ENCODE results near the gene TRAF2. TPM values are rescaled to one million over a fixed set of nuclear protein-coding genes. Genes with fewer than 3 reads are reported as not detected.

The TRAF2 gene
- total RNA-seq, 6 experiments from 2014 or later = 11.1 to 15.9 (median 13.6) TPM

DNA sequence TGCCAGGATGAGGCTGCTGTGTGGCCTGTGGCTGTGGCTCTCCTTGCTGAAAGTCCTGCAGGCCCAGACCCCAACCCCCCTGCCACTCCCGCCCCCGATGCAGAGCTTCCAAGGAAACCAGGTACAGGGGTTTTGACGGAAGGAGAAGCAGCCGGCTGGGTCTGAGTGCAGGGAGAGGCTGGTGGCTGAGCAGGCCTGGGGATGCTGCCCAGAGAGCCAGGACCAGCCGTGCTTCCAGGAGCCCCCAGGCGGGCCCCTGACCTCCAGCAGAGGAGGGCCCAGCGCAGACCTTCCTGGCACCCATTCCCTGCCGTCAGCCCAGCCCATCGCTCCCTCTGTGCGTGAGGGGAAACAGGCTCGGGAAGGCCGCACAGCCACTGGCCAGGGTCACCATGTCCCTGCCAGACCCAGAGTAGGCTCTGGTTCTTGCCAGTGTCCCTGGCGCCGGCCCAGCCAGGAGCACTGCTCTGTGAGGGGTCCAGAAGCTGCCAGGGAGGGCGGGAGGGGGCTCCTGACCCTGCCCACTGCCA lies 66.1 kb downstream of the TRAF2 start:
- Mint-ChIP-seq H3K27me3 (ENCODE audit: insufficient read depth) (peaks cover 6% of the 10 kb centered on the region), H3K9me3 (peaks cover 8% of the 10 kb centered on the region; the same call in 1 of the 2 replicates), H3K27ac (no peak overlapping the region), H3K4me3 (no peak overlapping the region), H3K4me1 (ENCODE audit: low read depth) (peaks cover 5% of the 10 kb centered on the region; the same call in 1 of the 2 replicates), H3K36me3 (ENCODE audit: low read depth) (no peaks in the 10 kb centered on the region)
- no peak for DNase-seq
- TF ChIP-seq, protein P1, sequence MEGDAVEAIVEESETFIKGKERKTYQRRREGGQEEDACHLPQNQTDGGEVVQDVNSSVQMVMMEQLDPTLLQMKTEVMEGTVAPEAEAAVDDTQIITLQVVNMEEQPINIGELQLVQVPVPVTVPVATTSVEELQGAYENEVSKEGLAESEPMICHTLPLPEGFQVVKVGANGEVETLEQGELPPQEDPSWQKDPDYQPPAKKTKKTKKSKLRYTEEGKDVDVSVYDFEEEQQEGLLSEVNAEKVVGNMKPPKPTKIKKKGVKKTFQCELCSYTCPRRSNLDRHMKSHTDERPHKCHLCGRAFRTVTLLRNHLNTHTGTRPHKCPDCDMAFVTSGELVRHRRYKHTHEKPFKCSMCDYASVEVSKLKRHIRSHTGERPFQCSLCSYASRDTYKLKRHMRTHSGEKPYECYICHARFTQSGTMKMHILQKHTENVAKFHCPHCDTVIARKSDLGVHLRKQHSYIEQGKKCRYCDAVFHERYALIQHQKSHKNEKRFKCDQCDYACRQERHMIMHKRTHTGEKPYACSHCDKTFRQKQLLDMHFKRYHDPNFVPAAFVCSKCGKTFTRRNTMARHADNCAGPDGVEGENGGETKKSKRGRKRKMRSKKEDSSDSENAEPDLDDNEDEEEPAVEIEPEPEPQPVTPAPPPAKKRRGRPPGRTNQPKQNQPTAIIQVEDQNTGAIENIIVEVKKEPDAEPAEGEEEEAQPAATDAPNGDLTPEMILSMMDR (IDR thresholded peaks at IDR 0.05) = no peak

DNA sequence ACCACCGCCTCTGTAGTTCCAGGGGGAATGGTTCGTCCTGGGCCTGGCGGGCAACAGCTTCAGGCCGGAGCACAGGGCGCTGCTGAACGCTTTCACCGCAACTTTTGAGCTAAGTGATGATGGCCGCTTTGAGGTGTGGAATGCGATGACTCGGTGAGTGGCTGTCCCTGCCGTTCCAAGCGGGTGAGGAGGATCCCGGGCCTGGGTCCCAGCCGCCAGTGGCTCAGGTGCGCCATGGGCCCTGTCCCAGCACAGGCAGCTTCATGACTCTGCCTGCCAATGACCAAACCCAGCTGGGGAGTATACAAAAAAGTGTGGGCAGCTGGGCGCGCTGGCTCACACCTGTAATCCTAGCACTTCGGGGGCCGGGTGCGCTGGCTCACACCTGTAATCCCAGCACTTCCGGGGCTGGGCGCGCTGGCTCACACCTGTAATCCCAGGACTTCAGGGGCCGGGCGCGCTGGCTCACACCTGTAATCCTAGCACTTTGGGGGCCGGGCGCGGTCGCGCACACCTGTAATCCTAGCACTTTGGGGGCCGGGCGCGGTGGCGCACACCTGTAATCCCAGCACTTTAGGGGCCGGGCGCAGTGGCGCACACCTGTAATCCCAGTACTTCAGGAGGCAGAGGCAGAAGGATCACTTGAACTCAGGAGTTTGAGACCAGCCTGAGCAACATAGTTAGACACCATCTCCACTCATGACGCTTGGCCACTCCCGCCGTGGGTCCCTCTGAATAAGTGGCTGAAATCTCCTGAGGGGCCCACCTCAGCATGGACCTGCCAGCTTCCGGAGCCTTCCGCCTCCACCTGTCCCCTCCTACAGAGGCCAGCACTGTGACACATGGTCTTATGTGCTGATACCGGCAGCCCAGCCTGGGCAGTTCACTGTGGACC lies 66.8 kb downstream of the TRAF2 start:
- H3K4me3 Mint-ChIP-seq = no peak overlapping the region
- TF ChIP-seq, protein P1 (IDR thresholded peaks at IDR 0.05) = no peak
- H3K9me3 Mint-ChIP-seq = peaks cover 8% of the 10 kb centered on the region; the same call in 1 of the 2 replicates
- H3K36me3 Mint-ChIP-seq (ENCODE audit: low read depth) = no peaks in the 10 kb centered on the region
- peaks cover 2% of the 10 kb centered on the region; the same call in 1 of the 2 replicates for H3K4me1 Mint-ChIP-seq (ENCODE audit: low read depth)
- H3K27me3 Mint-ChIP-seq (ENCODE audit: insufficient read depth) = peaks cover 6% of the 10 kb centered on the region
- no peak for DNase-seq
- H3K27ac Mint-ChIP-seq = no peak overlapping the region

DNA sequence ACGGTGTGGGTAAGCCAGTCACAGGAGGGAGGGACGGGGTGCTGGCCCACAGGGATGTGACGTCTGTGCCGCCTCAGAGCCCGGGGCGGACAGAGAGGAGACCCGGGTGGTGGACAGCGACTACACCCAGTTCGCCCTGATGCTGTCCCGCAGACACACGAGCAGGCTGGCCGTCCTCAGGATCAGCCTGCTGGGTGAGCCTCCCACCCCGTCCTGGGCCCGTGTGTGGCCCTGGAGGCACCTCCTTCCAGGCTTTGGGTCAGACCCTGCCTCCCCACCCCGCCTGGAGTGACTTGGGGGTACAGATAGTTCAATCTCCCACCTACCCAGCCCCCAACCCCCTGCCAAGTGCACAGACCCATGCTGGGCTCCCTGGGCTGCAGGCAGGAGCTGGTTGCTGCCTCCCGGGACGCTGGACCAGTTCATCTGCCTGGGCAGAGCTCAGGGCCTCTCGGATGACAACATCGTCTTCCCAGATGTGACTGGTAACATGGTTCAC lies 67.5 kb downstream of the TRAF2 start:
- Mint-ChIP-seq H3K36me3 (ENCODE audit: low read depth) (no peaks in the 10 kb centered on the region), H3K4me3 (no peak overlapping the region), H3K27me3 (ENCODE audit: insufficient read depth) (peaks cover 4% of the 10 kb centered on the region), H3K9me3 (peaks cover 8% of the 10 kb centered on the region; the same call in 1 of the 2 replicates), H3K4me1 (ENCODE audit: low read depth) (no peaks in the 10 kb centered on the region), H3K27ac (no peak overlapping the region)
- DNase-seq = no peak
- TF ChIP-seq, protein P1 (IDR thresholded peaks at IDR 0.05) = no peak

DNA sequence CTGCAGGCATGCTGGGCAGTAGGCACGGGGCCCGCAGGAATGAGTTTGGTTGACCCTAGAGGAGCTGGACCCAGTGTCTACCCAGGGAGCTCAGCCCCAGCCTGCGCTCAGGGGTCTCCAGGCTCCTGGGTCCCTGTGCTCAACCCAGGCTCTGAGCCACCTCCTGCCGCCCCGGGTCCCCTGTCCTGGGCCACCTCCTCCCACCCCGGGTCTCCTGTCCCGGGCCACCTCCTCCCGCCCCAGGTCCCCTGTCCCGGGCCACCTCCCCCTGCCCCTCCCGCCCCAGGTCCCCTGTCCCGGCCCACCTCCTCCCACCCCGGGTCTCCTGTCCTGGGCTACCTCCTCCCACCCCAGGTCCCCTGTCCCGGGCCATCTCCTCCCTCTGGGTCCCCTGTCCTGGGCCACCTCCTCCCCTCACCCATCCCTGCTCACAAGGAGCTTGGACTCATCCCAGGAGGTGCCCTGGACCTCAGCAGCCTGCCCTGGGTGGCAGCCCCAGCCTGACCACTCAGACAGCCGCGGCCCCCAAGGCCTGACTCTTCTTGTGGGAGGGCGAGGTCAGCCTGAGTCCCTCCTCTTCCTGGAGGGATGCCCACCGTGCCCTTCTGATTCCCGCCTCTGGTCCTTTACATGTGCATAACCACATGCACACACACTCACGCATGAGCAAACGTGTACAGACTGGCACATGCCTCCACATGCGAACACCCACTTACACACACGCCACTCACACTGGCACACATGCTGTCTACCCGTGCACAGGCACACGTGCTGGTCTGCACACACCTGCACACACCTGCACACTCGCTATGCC lies 68.2 kb downstream of the TRAF2 start:
- Mint-ChIP-seq H3K4me3 (no peak overlapping the region), H3K9me3 (peaks cover 8% of the 10 kb centered on the region; the same call in 1 of the 2 replicates), H3K27ac (no peak overlapping the region), H3K4me1 (ENCODE audit: low read depth) (no peaks in the 10 kb centered on the region), H3K27me3 (ENCODE audit: insufficient read depth) (peaks cover 4% of the 10 kb centered on the region), H3K36me3 (ENCODE audit: low read depth) (no peaks in the 10 kb centered on the region)
- TF ChIP-seq, protein P1 (IDR thresholded peaks at IDR 0.05) = no peak
- DNase-seq = no peak

- Mint-ChIP-seq H3K4me3 (no peak overlapping the region), H3K36me3 (ENCODE audit: low read depth) (no peaks in the 10 kb centered on the region), H3K27ac (no peak overlapping the region), H3K4me1 (ENCODE audit: low read depth) (no peaks in the 10 kb centered on the region), H3K9me3 (peaks cover 8% of the 10 kb centered on the region; the same call in 1 of the 2 replicates), H3K27me3 (ENCODE audit: insufficient read depth) (peaks cover 4% of the 10 kb centered on the region)
- no peak for DNase-seq
- TF ChIP-seq, protein P1 (IDR thresholded peaks at IDR 0.05) = no peak
Observed at GRCh38 chr9:136955202-136955942, 69.1 kb downstream of the TRAF2 start.
